ENCODE data around the gene OR4F6. TPM values are rescaled to one million over a fixed set of nuclear protein-coding genes. Genes with fewer than 3 reads are reported as not detected.

Gene OR4F6
- total RNA-seq, 4 donors from 2014 or later, result not detected

GRCh38 chr15:101810456-101810855, 7.1 kb downstream of the OR4F6 start:
- no peak overlapping the region for H3K4me3 ChIP-seq
- no peaks in the 10 kb centered on the region for H3K36me3 ChIP-seq
- TF ChIP-seq CTCF (IDR thresholded peaks at IDR 0.05), result no peak
- no peak for TF ChIP-seq EP300 (IDR thresholded peaks at IDR 0.05)
- no peak for TF ChIP-seq POLR2A (IDR thresholded peaks at IDR 0.05)
- H3K27ac ChIP-seq, result no peak overlapping the region
- H3K4me1 ChIP-seq, result no peaks in the 10 kb centered on the region
- 85 to 91% methylated on average over 1 of the region's 1 CpG for WGBS, 2 donors
- H3K9me3 ChIP-seq, result no peaks in the 10 kb centered on the region
- no peak for DNase-seq (ENCODE audit: low spot score in 2 of 2)
- H3K27me3 ChIP-seq, result no peaks in the 10 kb centered on the region

GRCh38 chr15:101810876-101811275, 7.6 kb downstream of the OR4F6 start:
- Histone ChIP-seq H3K27me3 (no peaks in the 10 kb centered on the region), H3K36me3 (no peaks in the 10 kb centered on the region), H3K4me3 (no peak overlapping the region), H3K27ac (no peak overlapping the region), H3K4me1 (no peaks in the 10 kb centered on the region), H3K9me3 (no peaks in the 10 kb centered on the region)
- no peak for TF ChIP-seq EP300 (IDR thresholded peaks at IDR 0.05)
- no peak for TF ChIP-seq CTCF (IDR thresholded peaks at IDR 0.05)
- no peak for TF ChIP-seq POLR2A (IDR thresholded peaks at IDR 0.05)
- no peak for DNase-seq (ENCODE audit: low spot score in 2 of 2)
- WGBS, 2 donors, result 50 to 59% methylated on average over 3 of the region's 3 CpGs

- Histone ChIP-seq H3K4me1 (no peaks in the 10 kb centered on the region), H3K9me3 (no peaks in the 10 kb centered on the region), H3K4me3 (no peak within 1 kb of the TSS), H3K27ac (no peak within 1 kb of the TSS), H3K27me3 (no peaks in the 10 kb centered on the region), H3K36me3 (no peaks in the 10 kb centered on the region)
- DNase-seq (ENCODE audit: low spot score in 2 of 2), result no peak
- TF ChIP-seq EP300 (IDR thresholded peaks at IDR 0.05) (no peak), CTCF (IDR thresholded peaks at IDR 0.05) (no peak), POLR2A (IDR thresholded peaks at IDR 0.05) (no peak)
Measured at GRCh38 chr15:101811902-101812301, 8.6 kb downstream of the OR4F6 start, which contains the start of gene OR4F15. OR4F15 (plus strand) TSS chr15:101812202; CDS start chr15:101818187, 5,985 bp downstream.

GRCh38 chr15:101813803-101814534, 10.7 kb downstream of the OR4F6 start:
- no peaks in the 10 kb centered on the region for H3K36me3 ChIP-seq
- TF ChIP-seq POLR2A (IDR thresholded peaks at IDR 0.05) (no peak), EP300 (IDR thresholded peaks at IDR 0.05) (no peak), CTCF (IDR thresholded peaks at IDR 0.05) (no peak)
- no peak overlapping the region for H3K4me3 ChIP-seq
- no peak overlapping the region for H3K27ac ChIP-seq
- H3K4me1 ChIP-seq, result no peaks in the 10 kb centered on the region
- H3K9me3 ChIP-seq, result no peaks in the 10 kb centered on the region
- no peak for DNase-seq (ENCODE audit: low spot score in 2 of 2)
- no peaks in the 10 kb centered on the region for H3K27me3 ChIP-seq
- 79 to 85% methylated on average over 3 of the region's 3 CpGs for WGBS, 2 donors

GRCh38 chr15:101820781-101821180, 17.5 kb downstream of the OR4F6 start:
- no peaks in the 10 kb centered on the region for H3K27me3 ChIP-seq
- WGBS, 2 donors, result 65 to 68% methylated on average over 6 of the region's 6 CpGs
- TF ChIP-seq POLR2A (IDR thresholded peaks at IDR 0.05) (no peak), EP300 (IDR thresholded peaks at IDR 0.05) (no peak), CTCF (IDR thresholded peaks at IDR 0.05) (no peak)

More at GRCh38 chr15:101820781-101821180, 17.5 kb downstream of the OR4F6 start:
- Histone ChIP-seq H3K27ac (no peak overlapping the region), H3K4me1 (no peaks in the 10 kb centered on the region), H3K36me3 (no peaks in the 10 kb centered on the region), H3K9me3 (no peaks in the 10 kb centered on the region), H3K4me3 (no peak overlapping the region)
- no peak for DNase-seq (ENCODE audit: low spot score in 2 of 2)
